ENCODE measurements around the gene SHMT2. TPM values are rescaled to one million over a fixed set of nuclear protein-coding genes. Genes with fewer than 3 reads are reported as not detected.

SHMT2 gene
- total RNA-seq, 1 experiment from 2014 or later, result 171 TPM

GRCh38 chr12:57213763-57214397 lies 15.6 kb upstream of the SHMT2 start:
- DNase-seq (ENCODE audit: low read depth), result no peak

- DNase-seq (ENCODE audit: low read depth), result no peak
Observed at GRCh38 chr12:57214398-57214781, 15.1 kb upstream of the SHMT2 start.

DNA sequence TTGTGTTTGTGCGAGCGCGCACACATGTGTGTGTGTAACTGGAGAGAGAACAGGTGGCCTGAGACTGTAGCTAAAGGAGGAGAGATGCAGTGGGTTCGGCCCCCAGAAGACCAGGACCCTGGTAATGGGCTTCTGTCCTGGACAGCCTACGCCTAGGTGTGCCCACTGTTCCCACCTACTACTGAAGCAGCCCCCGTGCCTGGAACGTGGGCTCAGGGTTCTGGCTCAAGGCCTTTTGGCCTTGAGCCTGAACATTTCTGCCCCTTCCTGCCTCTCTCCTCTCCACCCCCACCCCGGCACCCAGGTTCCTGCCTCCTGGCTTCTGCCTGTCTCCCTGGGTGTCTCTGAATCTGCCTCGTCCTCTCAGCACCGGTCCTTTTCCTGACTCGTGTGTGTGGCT lies 14.4 kb upstream of the SHMT2 start:
- DNase-seq (ENCODE audit: low read depth), result no peak

DNA sequence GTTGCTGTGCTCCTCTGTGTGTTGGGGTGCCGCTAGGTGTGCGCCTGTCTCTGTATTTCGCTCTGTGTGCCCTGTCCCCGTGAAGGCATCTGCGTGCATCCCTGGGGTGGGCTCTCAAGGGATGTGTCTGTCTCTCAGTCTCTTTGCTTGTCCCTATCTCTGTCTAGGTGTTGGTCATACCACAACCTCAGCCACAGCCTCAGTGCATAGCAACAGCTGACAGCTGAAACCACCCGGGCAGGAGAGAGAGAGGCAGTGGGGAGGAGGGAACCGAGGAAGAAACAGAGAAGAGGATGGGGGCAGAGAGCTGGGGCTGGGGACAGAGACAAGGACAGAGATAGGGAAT lies 13.9 kb upstream of the SHMT2 start:
- peak; percentile 52 for DNase-seq (ENCODE audit: low read depth)

GRCh38 chr12:57216014-57216911 lies 13.2 kb upstream of the SHMT2 start, which contains the start of gene NXPH4:
Gene NXPH4, plus strand, starts transcription at chr12:57216794. Its CDS starts 176 bp downstream, at chr12:57216970.
- no peak for DNase-seq (ENCODE audit: low read depth)

DNA sequence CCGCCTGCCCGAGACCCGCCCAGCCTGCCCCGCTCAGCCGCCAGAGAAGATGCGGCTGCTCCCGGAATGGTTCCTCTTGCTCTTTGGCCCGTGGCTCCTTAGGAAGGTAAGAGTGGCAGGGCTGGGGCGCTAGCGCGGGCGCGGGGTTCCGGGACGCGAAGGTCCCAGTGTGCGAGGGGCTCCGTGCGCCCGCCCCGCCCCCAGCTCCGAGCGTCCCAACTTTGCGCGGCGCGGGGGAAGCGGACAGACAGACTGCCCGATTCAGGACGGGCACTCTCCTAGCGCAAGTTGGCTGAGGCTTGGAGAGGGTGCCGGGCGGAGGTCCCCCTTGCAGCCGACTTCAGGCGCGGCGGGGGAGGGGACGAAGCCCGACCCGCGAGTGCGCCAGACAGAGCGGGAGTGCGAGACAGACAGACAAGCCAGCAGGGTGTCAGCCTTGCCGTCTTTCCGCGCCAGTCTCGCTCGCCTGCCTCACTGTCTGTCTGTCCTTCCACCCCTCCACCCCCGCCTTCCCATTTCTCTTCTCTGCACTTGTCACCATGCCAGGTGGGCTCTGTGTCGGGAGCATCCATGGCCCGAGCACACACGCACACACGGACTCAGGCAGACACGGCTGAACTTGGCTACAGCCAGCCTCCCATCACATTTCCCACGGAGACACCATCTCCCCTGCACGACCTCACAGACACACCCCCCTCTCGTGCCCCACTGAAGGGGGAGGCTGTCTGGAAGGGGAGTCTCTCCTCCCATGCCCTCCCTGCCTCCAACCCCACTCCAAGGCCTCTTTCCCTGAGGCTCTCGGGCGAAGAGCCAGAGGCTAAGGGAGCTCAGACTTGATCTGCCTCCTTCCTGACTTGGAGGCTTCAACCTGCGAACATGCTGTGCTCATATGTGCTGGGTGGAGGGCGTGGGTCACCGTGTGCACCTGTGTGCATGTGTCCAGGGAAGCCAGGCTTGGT lies 12.3 kb upstream of the SHMT2 start:
- no peak for DNase-seq (ENCODE audit: low read depth)

DNA sequence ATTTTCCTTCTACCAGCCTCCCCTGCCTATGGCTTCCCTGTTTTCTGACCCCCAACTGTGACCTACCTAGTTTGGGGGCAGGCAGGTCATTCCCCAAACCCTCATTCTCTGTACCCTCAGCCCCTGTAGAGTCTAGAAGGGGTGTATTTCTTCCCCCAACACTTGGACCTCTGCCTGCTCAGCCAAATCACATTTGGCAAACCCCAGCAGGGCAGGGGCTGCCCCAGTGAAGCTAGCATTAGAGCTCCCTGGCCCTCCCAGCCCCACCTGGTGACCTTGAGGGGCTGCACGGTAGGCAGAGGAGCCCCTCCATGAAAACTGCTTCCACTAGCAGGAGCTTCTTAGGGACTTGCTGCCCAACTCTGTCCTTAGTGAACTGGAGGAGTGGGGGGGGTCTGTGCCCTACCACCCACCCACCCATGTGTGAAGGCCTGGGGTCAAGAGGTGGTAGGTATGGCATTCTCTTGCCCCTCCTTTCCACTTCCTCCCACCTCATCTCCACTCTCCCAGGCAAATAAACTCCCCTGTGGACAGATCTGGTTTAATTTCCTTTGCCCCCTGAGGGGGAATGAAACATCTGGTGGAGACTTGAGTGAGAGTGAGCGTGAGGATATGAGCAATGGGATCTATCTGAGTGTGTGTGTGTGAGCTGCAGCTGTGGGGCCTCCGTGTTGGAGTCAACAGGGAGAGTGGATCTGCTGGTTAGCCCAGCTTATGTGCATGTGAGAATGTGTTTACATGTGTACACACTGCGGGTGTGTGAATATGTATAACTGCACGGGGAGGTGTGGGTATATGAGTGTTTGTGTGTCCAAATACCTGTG lies 11.3 kb upstream of the SHMT2 start:
- DNase-seq (ENCODE audit: low read depth), result no peak

GRCh38 chr12:57219205-57219992 lies 10.1 kb upstream of the SHMT2 start:
- no peak for DNase-seq (ENCODE audit: low read depth)

DNA sequence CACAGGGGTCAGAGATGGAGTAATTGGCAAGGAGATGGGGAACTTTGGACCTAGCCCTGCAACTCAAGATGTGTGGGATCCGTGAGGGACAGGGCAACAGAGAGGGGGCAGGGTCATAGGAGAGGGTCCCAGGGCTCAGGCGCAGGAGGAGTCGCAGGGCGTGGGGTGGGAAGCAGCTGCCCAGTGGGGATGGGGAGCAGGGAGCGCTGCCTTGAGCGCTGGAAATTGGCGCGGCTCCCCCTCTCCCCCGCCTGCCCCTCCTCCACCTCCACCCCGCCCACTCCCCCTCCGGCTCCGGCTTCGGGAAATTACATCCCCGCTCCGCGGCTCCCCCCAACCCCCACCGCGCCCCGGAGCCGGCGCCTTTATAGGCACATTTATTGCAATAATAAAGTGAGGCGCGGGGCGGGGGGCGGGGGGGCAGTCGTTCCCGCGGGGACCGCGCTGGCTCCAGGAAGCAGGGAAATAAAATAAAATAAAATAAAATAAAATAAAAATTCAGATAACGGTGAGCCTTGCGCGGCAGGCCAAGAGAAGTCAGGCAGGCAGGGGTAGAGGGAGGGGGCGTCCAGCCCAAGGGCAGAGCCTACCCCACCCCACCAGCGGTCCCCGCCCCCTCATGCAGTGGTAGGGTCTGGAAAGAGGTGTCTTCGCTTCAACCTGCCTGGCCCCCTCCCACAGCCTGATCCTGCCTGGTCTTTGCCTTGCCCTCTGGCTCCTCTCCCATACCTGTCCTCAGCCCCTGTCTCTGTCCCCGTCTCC lies 9.3 kb upstream of the SHMT2 start:
- no peak for DNase-seq (ENCODE audit: low read depth)

GRCh38 chr12:57220770-57221168 lies 8.7 kb upstream of the SHMT2 start:
- DNase-seq (ENCODE audit: low read depth), result no peak

GRCh38 chr12:57221169-57221917 lies 8.2 kb upstream of the SHMT2 start:
- DNase-seq (ENCODE audit: low read depth), result no peak

DNA sequence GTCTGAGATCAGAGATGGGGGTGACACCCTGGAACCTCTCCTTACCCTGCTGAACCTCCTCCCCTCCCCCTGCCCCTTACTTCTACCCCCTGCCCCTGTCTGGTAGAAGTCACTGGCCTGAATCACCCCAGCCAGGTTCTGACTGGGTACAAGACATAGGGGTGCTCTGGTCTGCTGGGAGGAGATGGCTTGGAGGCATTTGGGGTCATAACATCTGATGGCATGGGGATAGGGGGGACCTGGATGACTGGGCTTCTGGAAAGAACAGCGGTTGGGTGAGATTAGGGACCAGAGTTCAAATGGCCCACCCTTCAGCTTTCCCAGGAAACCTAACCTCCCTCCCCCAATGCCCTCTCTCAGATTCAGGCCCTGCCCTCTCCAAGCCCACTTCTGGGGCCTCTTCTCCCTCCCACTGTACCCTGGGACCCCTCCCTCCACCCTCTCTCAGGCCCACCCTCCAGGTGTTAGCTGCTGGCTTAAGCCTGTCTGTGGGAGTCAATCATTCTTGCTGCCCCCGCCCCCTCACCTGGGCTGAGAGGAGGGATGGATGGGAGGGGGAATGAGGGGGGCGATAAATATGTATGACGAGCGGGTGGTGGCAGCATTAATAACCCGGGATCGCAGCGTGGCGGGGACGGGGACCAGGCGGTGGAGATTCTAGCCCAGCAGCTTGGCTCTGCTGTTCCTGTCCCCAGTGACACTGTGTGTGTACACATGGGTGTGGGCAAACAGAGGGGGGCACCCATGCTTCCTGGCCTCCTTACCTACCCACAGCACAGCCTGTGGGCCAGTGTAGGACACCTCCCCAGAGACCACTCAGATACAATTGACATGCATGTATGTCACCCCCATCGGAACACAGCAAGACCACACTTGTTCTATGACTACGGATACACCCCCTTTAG lies 7.0 kb upstream of the SHMT2 start:
- DNase-seq (ENCODE audit: low read depth), result no peak

DNA sequence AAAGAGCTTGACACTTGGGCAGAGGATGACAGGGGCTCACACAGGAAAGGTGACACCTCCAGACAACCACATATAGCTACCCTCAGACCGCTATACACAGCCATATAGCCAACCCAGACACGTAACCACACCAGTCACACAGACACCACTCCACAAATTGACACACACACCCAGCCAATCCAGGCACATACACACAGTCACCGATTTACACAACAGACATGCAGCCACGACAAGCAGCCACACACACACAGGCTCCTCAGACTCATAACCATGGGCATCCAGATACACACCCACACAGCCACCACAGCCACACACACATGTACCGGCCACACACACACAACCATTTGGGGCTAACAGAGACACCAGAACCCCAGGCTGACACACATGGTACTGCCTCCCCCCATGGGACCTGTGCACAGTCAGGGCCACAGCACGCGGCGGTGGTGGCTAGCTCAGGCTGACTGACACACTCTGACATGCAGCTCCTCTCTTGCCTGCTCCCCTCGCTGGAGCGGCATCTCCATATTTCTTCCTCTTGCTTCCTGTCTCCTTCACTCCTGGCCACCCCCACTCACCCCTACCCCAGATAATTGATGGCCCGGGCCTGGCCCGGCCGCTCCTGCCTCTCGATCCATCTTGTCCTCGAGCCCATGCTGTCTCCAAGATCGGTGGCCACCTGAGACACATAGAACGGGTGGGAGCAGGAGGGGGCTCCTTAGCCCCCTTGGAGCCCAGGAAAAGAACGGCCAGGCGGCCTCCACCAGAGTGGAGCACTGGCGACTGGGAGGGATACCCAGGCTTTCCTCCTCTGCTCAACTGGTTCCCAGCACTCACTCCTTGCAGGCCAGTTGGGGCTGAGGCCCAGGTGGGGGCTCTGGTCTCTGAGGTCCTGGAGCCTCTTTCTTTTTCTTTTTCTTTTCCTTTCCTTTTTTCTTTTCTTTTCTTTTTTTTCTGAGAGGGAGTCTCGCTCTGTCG lies 6.0 kb upstream of the SHMT2 start:
- no peak for DNase-seq (ENCODE audit: low read depth)

- DNase-seq (ENCODE audit: low read depth), result no peak
Observed at GRCh38 chr12:57224278-57224972, 5.1 kb upstream of the SHMT2 start.

GRCh38 chr12:57224973-57225679 lies 4.4 kb upstream of the SHMT2 start:
- DNase-seq (ENCODE audit: low read depth), result no peak

All from LHCN-M2 (cell line).